GM12878 (cell line): Measurements from ENCODE around the gene OR10V1. TPM values are rescaled to one million over a fixed set of nuclear protein-coding genes. Genes with fewer than 3 reads are reported as not detected.

Source experiments
- CHD1 ChIP-seq: IDR thresholded peaks from 2 replicates; pipeline ENCODE4 v1.6.1; 2012; ENCODE audit warnings: low read depth, low read length, improper control_type of control experiment
- CHD2 ChIP-seq: IDR thresholded peaks from 2 replicates; pipeline ENCODE4 v1.6.1; 2011; ENCODE audit warnings: low read depth, low read length, improper control_type of control experiment, borderline replicate concordance
- CHD4 ChIP-seq: fragments of 200-600 bp; sonication (generic); IDR thresholded peaks from 2 replicates; pipeline ENCODE4 v1.6.1; 2016; ENCODE audit warnings: mild to moderate bottlenecking
- CREM ChIP-seq: IDR thresholded peaks from 2 replicates; pipeline ENCODE4 v1.6.1; 2014; ENCODE audit warnings: antibody characterized with exemption, low read depth
- E2F8 ChIP-seq: fragments of 450-650 bp; IDR thresholded peaks from 2 replicates; pipeline ENCODE4 v1.6.1; 2018; ENCODE audit warnings: mild to moderate bottlenecking, low read depth, moderate library complexity; ENCODE audit not compliant: partially characterized antibody
- EGR1 ChIP-seq, 2 experiments: IDR thresholded peaks; 1 replicate in 1 of 2; 2 replicates in 1 of 2; pipeline ENCODE4 v1.6.1; 2011 to 2012; ENCODE audit warnings: low read depth in 2 of 2, low read length in 2 of 2, borderline replicate concordance in 1 of 2, mild to moderate bottlenecking in 1 of 2, moderate library complexity in 1 of 2
- EP300 ChIP-seq, 2 experiments: fragments of 150-350 bp in 1 of 2; IDR thresholded peaks; 2 replicates each; pipeline ENCODE4 v1.6.1; 2011 to 2012; ENCODE audit warnings: low read depth in 2 of 2, low read length in 2 of 2, borderline replicate concordance in 1 of 2, improper control_type of control experiment in 1 of 2, inconsistent platforms in 1 of 2; ENCODE audit not compliant: control insufficient read depth in 1 of 2
- GABPA ChIP-seq: IDR thresholded peaks from 2 replicates; pipeline ENCODE4 v1.6.1; 2014; ENCODE audit warnings: antibody characterized with exemption, low read depth, mild to moderate bottlenecking, inconsistent platforms
- HCFC1 ChIP-seq: fragments of 150-350 bp; IDR thresholded peaks from 2 replicates; pipeline ENCODE4 v1.6.1; 2014; ENCODE audit warnings: low read length
- HDAC6 ChIP-seq: fragments of 200-600 bp; sonication (generic); IDR thresholded peaks from one replicate; pipeline ENCODE4 v1.8.0; 2017; ENCODE audit warnings: antibody characterized with exemption; ENCODE audit not compliant: unreplicated experiment
- IKZF2 ChIP-seq, 2 experiments: fragments of 450-650 bp; IDR thresholded peaks; 2 replicates each; pipeline ENCODE4 v1.6.1; 2017; ENCODE audit warnings: mild to moderate bottlenecking in 2 of 2, moderate library complexity in 2 of 2
- JUNB ChIP-seq: IDR thresholded peaks from 2 replicates; pipeline ENCODE4 v1.6.1; 2016; ENCODE audit warnings: antibody characterized with exemption, mild to moderate bottlenecking
- MTA2 ChIP-seq: fragments of 450-650 bp; IDR thresholded peaks from 2 replicates; pipeline ENCODE4 v1.6.1; 2016; ENCODE audit warnings: low read depth, mild to moderate bottlenecking, moderate library complexity
- MXI1 ChIP-seq: fragments of 150-350 bp; IDR thresholded peaks from 2 replicates; pipeline ENCODE4 v1.6.1; 2011; ENCODE audit warnings: low read depth, mild to moderate bottlenecking, inconsistent platforms, low read length, improper control_type of control experiment
- NFIC ChIP-seq: IDR thresholded peaks from 2 replicates; pipeline ENCODE4 v1.6.1; 2012; ENCODE audit warnings: low read depth, mild to moderate bottlenecking, inconsistent platforms, low read length, moderate library complexity
- RELA ChIP-seq: fragments of 450-650 bp; IDR thresholded peaks from 2 replicates; pipeline ENCODE4 v1.8.0; 2014; ENCODE audit warnings: borderline replicate concordance; ENCODE audit not compliant: partially characterized antibody
- SREBF1 ChIP-seq: IDR thresholded peaks from 2 replicates; pipeline ENCODE4 v1.6.1; 2012; ENCODE audit warnings: mild to moderate bottlenecking, low read length
- SREBF2 ChIP-seq: IDR thresholded peaks from 2 replicates; pipeline ENCODE4 v1.6.1; 2012; ENCODE audit warnings: mild to moderate bottlenecking, low read length
- TBL1XR1 ChIP-seq: IDR thresholded peaks from 2 replicates; pipeline ENCODE4 v1.6.1; 2012; ENCODE audit warnings: low read depth, low read length, improper control_type of control experiment
- TCF7 ChIP-seq: IDR thresholded peaks from 2 replicates; pipeline ENCODE4 v1.6.1; 2014; ENCODE audit warnings: antibody characterized with exemption, borderline replicate concordance
- USF2 ChIP-seq: IDR thresholded peaks from 2 replicates; pipeline ENCODE4 v1.6.1; 2011; ENCODE audit warnings: low read depth, low read length, improper control_type of control experiment, borderline replicate concordance
- YY1 ChIP-seq: IDR thresholded peaks from 2 replicates; pipeline ENCODE4 v1.6.1; 2011; ENCODE audit warnings: low read depth, mild to moderate bottlenecking, low read length
- ZBTB4 ChIP-seq: fragments of 450-650 bp; formaldehyde crosslinking; IDR thresholded peaks from 2 replicates; pipeline ENCODE4 v1.4.0; 2022; ENCODE audit warnings: mild to moderate bottlenecking, moderate library complexity
- ZNF207 ChIP-seq: fragments of 450-650 bp; IDR thresholded peaks from 2 replicates; pipeline ENCODE4 v1.6.1; 2014; ENCODE audit warnings: antibody characterized with exemption, mild to moderate bottlenecking, borderline replicate concordance
- ZNF622 ChIP-seq: fragments of 450-650 bp; IDR thresholded peaks from 2 replicates; pipeline ENCODE4 v1.6.1; 2017; ENCODE audit warnings: mild to moderate bottlenecking, inconsistent platforms
- polyA plus RNA-seq, 11 experiments: library from polyadenylated mRNA; depleted of rRNA in 4 of 11; unstranded in 6 of 11; stranded (reverse) in 5 of 11; fragments of >200 nt; fragmentation: Nextera tagmentation in 4 of 11; fragmentation: Illumina TruSeq in 1 of 11; extraction: Ambion mirVana in 4 of 11; extraction: Trizol in 1 of 11; gene quantifications; 1 replicate in 1 of 11; 2 replicates in 10 of 11; pipeline versions ENCODE4 v1.2.1 to v1.2.3, GENCODE V29; 2011 to 2016; ENCODE audit warnings: inconsistent platforms in 2 of 11, missing spikeins in 2 of 11, low read depth in 1 of 11
- total RNA-seq, 4 experiments: library from RNA; depleted of rRNA in 3 of 4; stranded (reverse); fragments of >200 nt in 3 of 4; fragmentation: Illumina TruSeq in 1 of 4; extraction: Trizol in 1 of 4; gene quantifications; 2 replicates each; pipeline versions ENCODE4 v1.2.1 to v1.2.3, GENCODE V29; 2013 to 2021

OR10V1 gene
- total and polyA plus RNA-seq, 10 of the 15 experiments (the other 5 are each of a cell fraction or from before 2014, with no cell fraction given), result not detected

GRCh38 chr11:59668950-59669610, 44.6 kb downstream of the OR10V1 start, which contains the start of gene PATL1 (continued):
- peak; percentile 36 for TF ChIP-seq USF2
- no peak for TF ChIP-seq ZNF622
- no peak for TF ChIP-seq TBL1XR1
- TF ChIP-seq SREBF1, result no peak
- TF ChIP-seq CREM, result peak; percentile 93
- no peak for TF ChIP-seq MTA2
- peak; percentile 56; the same call in 1 of the 2 replicates for TF ChIP-seq TCF7
- TF ChIP-seq YY1, result peak; percentile 54; the same call in 1 of the 2 replicates
- no peak for TF ChIP-seq ZBTB4 (CRISPR knock-in tag)
- TF ChIP-seq GABPA, result 0 out of 2 replicates have a peak, but pooled peaks have one; percentile 29
- TF ChIP-seq NFIC, result no peak
- TF ChIP-seq RELA, result peak; percentile 80
- peak; percentile 89 for TF ChIP-seq SREBF2
- TF ChIP-seq IKZF2 (IDR thresholded peaks at IDR 0.05), result peak; percentile 66 to 75
- peak; percentile 22 to 48; a peak in 2 of 3 replicates for TF ChIP-seq EGR1 (IDR thresholded peaks at IDR 0.05; ENCODE audit: borderline replicate concordance in 1 of 2, low read depth in 2 of 2, low read length in 2 of 2)
- TF ChIP-seq E2F8, result peak; percentile 50
- no peak for TF ChIP-seq HDAC6
- TF ChIP-seq MXI1, result peak; percentile 100
- no peak for TF ChIP-seq JUNB
- TF ChIP-seq CHD2, result 0 out of 2 replicates have a peak, but pooled peaks have one; percentile 28
- no peak for TF ChIP-seq CHD1
- peak; percentile 10 to 45; a peak in 2 of 4 replicates for TF ChIP-seq EP300 (IDR thresholded peaks at IDR 0.05; ENCODE audit: borderline replicate concordance in 1 of 2, control insufficient read depth in 1 of 2, low read depth in 2 of 2, low read length in 2 of 2)
- peak; percentile 81; the same call in 1 of the 2 replicates for TF ChIP-seq ZNF207
- TF ChIP-seq HCFC1, result peak; percentile 55; the same call in 1 of the 2 replicates
- no peak for TF ChIP-seq CHD4
